ENCODE data around the gene KLF2.

Gene KLF2

GRCh38 chr19:16309643-16310042, 15.0 kb upstream of the KLF2 start:
- H3K4me3 ChIP-seq = no peak overlapping the region
- TF ChIP-seq CTCF (IDR thresholded peaks at IDR 0.05) = no peak
- no peak for DNase-seq (ENCODE audit: low spot score)
- no peak overlapping the region for H3K27ac ChIP-seq

DNA sequence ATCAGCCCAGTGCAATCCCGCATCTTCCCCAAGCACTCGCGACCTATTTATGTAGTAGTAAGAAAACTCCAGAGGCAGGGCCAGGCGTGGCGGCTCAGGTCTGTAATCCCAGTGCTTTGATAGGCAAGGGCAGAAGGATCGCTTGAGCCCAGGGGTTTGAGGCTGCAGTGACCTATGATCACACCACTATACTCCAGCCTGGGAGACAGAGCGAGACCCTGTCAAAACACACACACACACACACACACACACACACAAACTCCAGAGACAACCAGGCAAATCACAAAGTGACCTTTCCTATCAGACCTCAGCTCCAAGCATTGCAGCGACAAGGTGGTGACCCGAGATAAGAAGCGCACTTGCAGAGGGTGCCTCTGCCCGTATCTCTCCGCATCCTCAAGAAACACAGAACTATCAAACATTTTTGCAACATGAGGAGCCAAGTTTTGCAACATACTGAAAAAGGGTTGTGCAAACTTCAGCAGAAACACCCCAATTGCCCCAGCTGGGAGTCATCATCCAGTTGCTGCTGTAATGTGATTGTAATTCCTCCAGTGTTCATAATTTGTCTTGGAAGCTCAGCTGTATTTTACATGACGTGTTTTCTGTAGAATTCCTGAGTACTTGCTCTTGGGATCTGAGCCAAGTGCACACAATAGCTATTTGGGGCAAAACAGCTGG, 8.7 kb upstream of the KLF2 start:
- peak overlapping the region; percentile 28 for H3K4me3 ChIP-seq
- no peak for TF ChIP-seq CTCF (IDR thresholded peaks at IDR 0.05)
- peak overlapping the region; percentile 80 to 92 for H3K27ac ChIP-seq
- peak; percentile 90 for DNase-seq (ENCODE audit: low spot score)

DNA sequence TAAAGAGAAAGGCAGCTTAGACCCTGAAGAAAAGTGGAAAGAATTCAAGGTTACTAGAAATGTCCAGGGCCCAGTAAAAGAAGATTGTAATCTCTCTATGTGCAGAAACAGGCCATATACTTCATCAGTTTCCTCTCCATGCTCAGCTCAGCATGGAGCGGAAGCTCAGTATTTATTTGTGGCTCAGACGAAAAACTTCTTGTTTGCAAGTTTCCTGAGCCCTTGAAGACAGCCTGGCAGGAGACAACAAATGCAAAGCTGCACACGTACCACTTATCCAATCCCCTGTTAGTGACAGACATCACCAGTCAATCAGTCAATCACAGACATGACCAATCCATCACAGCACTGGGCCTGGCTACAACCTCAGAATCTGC, 8.1 kb upstream of the KLF2 start:
- Histone ChIP-seq H3K27ac (peak overlapping the region; percentile 80 to 92), H3K4me3 (peak overlapping the region; percentile 26)
- no peak for TF ChIP-seq CTCF (IDR thresholded peaks at IDR 0.05)
- DNase-seq (ENCODE audit: low spot score) = no peak

DNA sequence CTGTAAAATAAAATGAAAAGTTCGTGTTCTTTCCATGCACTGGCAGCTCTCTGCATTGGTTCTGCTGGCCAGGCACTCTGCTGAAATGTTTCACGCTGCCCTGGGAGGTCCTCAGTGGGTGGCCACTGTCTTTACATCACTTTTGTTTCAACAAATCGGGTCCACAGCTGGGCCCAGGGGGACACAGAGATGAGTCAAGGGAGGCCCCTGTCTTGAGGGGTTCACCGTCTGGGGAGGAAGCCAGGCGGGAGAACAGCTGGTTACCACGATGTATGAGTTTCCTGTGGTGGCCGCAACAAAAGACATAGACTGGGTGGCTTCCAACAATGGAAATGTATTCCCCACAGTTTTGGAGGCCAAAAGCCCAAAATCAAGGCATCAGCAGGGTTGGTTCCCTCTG, 5.1 kb upstream of the KLF2 start:
- no peak for DNase-seq (ENCODE audit: low spot score)
- Histone ChIP-seq H3K4me3 (no peak overlapping the region), H3K27ac (peak overlapping the region in 1 of 2 donors; percentile 40)
- TF ChIP-seq CTCF (IDR thresholded peaks at IDR 0.05) = no peak

DNA sequence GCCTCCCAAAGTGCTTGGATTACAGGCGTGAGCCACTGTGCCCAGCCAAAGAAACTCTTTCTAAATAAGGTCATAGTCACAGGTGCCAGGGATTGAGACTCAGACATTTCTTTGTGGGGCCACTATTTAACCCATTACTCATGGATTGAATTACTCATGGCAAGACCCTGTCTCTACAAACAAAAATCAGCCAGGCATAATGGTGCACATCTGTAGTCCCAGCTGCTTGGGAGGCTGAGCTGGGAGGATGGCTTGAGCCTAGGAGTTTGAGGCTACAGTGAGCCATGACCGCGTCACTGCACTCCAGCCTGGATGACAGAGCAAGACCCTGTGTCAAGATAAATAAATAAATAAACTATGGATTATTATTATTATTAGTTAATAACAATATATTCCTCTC, 3.6 kb upstream of the KLF2 start:
- Histone ChIP-seq H3K4me3 (no peak overlapping the region), H3K27ac (no peak overlapping the region)
- DNase-seq (ENCODE audit: low spot score) = no peak
- TF ChIP-seq CTCF (IDR thresholded peaks at IDR 0.05) = no peak

DNA sequence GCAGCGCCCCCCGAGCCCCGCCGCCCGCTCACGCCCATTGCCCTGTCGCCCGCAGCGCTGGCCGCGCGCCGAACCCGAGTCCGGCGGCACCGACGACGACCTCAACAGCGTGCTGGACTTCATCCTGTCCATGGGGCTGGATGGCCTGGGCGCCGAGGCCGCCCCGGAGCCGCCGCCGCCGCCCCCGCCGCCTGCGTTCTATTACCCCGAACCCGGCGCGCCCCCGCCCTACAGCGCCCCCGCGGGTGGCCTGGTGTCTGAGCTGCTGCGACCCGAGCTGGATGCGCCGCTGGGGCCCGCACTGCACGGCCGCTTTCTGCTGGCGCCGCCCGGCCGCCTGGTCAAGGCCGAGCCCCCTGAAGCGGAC, 518 bp downstream of the KLF2 start:
- TF ChIP-seq CTCF (IDR thresholded peaks at IDR 0.05) = no peak
- peak overlapping the region; percentile 93 to 95 for H3K27ac ChIP-seq
- peak overlapping the region; percentile 87 for H3K4me3 ChIP-seq
- no peak for DNase-seq (ENCODE audit: low spot score)

DNA sequence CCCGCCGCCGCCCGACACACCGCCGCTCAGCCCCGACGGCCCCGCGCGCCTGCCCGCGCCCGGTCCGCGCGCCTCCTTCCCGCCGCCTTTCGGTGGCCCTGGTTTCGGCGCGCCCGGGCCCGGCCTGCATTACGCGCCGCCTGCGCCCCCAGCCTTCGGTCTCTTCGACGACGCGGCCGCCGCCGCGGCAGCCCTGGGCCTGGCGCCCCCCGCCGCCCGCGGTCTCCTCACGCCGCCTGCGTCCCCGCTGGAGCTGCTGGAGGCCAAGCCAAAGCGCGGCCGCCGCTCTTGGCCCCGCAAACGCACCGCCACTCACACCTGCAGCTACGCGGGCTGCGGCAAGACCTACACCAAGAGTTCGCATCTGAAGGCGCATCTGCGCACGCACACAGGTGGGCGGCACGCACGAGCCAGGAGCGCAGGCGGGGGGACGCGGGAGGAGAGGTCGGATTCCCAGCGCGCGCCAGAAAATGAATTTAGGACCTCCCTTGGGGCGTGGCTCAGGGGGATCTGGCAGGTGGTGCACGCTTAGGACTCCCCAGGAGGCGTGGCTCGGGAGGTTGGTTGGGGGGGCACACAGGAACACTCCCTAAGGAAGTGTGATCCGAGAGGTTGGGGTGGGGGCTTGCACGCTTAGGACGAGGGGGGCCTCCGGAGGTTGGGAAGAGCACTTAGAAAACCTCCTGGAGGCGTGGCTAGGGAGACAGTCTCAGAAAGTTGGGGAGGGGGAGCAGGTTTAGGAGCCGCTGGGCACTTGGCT, 1.2 kb downstream of the KLF2 start:
- TF ChIP-seq CTCF (IDR thresholded peaks at IDR 0.05) = no peak
- H3K4me3 ChIP-seq = peak overlapping the region; percentile 87
- H3K27ac ChIP-seq = peak overlapping the region; percentile 93 to 95
- peak; percentile 83 for DNase-seq (ENCODE audit: low spot score)

Measured in coronary artery (tissue), 2 donors.